K562 (cell line): ENCODE data around the gene PBX2. TPM values are rescaled to one million over a fixed set of nuclear protein-coding genes. Genes with fewer than 3 reads are reported as not detected.

Experiments
- CBX8 ChIP-seq: fragments of 200-600 bp; sonication (generic); IDR thresholded peaks from 2 replicates; pipeline ENCODE4 v1.6.1; 2012; ENCODE audit warnings: borderline replicate concordance, mixed run types, low read depth, mild to moderate bottlenecking, moderate library complexity, mixed read lengths, low read length, control low read depth, inconsistent platforms; ENCODE audit not compliant: poor library complexity, severe bottlenecking; ENCODE audit errors: extremely low read depth
- EHMT2 ChIP-seq: fragments of 450-650 bp; IDR thresholded peaks from 2 replicates; pipeline ENCODE4 v1.6.1; 2018; ENCODE audit warnings: antibody characterized with exemption
- GATA2 ChIP-seq: sonication (generic); formaldehyde crosslinking; IDR thresholded peaks from 2 replicates; pipeline ENCODE4 v1.4.0; 2020; ENCODE audit warnings: mild to moderate bottlenecking, missing genetic modification reagents
- HMG20B ChIP-seq: fragments of 250-450 bp; sonication (Bioruptor Pico); IDR thresholded peaks from 2 replicates; pipeline ENCODE4 v1.5.0; 2021; ENCODE audit warnings: mild to moderate bottlenecking
- MXI1 ChIP-seq: IDR thresholded peaks from 2 replicates; pipeline ENCODE4 v1.6.1; 2011; ENCODE audit warnings: low read depth, mild to moderate bottlenecking, improper control_type of control experiment, low read length
- PURB ChIP-seq: sonication (generic); formaldehyde crosslinking; IDR thresholded peaks from 2 replicates; pipeline ENCODE4 v1.9.0; 2021; ENCODE audit warnings: low read depth, mild to moderate bottlenecking, missing genetic modification reagents
- SIN3B ChIP-seq: fragments of 450-650 bp; IDR thresholded peaks from 2 replicates; pipeline ENCODE4 v1.6.1; 2017; ENCODE audit warnings: low read depth, mild to moderate bottlenecking, moderate library complexity
- SMAD2 ChIP-seq: fragments of 150-350 bp; IDR thresholded peaks from 2 replicates; pipeline ENCODE4 v1.6.1; 2014; ENCODE audit warnings: low read depth, mild to moderate bottlenecking, low read length
- TARDBP ChIP-seq: fragments of 450-650 bp; IDR thresholded peaks from 2 replicates; pipeline ENCODE4 v1.6.1; 2016
- THRAP3 ChIP-seq: fragments of 450-650 bp; IDR thresholded peaks from 2 replicates; pipeline ENCODE4 v1.6.1; 2016; ENCODE audit warnings: mild to moderate bottlenecking, inconsistent platforms, borderline replicate concordance
- polyA plus RNA-seq, 8 experiments: library from polyadenylated mRNA; depleted of rRNA in 4 of 8; stranded (reverse) in 5 of 8; unstranded in 3 of 8; fragments of >200 nt; fragmentation: Nextera tagmentation in 2 of 8; fragmentation: Illumina TruSeq in 1 of 8; extraction: Ambion mirVana in 2 of 8; extraction: Trizol in 1 of 8; gene quantifications; 2 replicates each; pipeline versions ENCODE4 v1.2.1 to v1.2.3, GENCODE V29; 2011 to 2014; ENCODE audit warnings: inconsistent platforms in 1 of 8, missing spikeins in 1 of 8
- total RNA-seq, 7 experiments: library from RNA; depleted of rRNA in 6 of 7; stranded (reverse); fragments of >200 nt in 6 of 7; fragmentation: Illumina TruSeq in 2 of 7; extraction: Trizol in 2 of 7; gene quantifications; 2 replicates each; pipeline versions ENCODE4 v1.2.1 to v1.2.3, GENCODE V29; 2011 to 2021; ENCODE audit warnings: low replicate concordance in 1 of 7
- TF ChIP-seq, protein P1 (sequence below): sonication (generic); formaldehyde crosslinking; IDR thresholded peaks from 2 replicates; pipeline ENCODE4 v1.8.0; 2023; ENCODE audit warnings: mild to moderate bottlenecking, missing genetic modification reagents
- TF ChIP-seq, protein P2 (sequence below): sonication (generic); formaldehyde crosslinking; IDR thresholded peaks from 2 replicates; pipeline ENCODE4 v1.8.0; 2022; ENCODE audit warnings: mild to moderate bottlenecking, missing genetic modification reagents, borderline replicate concordance
- TF ChIP-seq, protein P3 (sequence below): fragments of 450-650 bp; formaldehyde crosslinking; IDR thresholded peaks from 2 replicates; pipeline ENCODE4 v1.4.0; 2020; ENCODE audit warnings: mild to moderate bottlenecking, moderate library complexity
- TF ChIP-seq, protein P4 (sequence below): fragments of 200-800 bp; sonication (Bioruptor generic); IDR thresholded peaks from 2 replicates; pipeline ENCODE4 v1.6.1; 2017; ENCODE audit warnings: missing genetic modification characterization, missing compliant biosample characterization

Gene PBX2
- total and polyA plus RNA-seq, 9 of the 15 experiments (the other 6 are each of a cell fraction or from before 2014, with no cell fraction given), result 1.9 to 134 (median 62.5) TPM

DNA sequence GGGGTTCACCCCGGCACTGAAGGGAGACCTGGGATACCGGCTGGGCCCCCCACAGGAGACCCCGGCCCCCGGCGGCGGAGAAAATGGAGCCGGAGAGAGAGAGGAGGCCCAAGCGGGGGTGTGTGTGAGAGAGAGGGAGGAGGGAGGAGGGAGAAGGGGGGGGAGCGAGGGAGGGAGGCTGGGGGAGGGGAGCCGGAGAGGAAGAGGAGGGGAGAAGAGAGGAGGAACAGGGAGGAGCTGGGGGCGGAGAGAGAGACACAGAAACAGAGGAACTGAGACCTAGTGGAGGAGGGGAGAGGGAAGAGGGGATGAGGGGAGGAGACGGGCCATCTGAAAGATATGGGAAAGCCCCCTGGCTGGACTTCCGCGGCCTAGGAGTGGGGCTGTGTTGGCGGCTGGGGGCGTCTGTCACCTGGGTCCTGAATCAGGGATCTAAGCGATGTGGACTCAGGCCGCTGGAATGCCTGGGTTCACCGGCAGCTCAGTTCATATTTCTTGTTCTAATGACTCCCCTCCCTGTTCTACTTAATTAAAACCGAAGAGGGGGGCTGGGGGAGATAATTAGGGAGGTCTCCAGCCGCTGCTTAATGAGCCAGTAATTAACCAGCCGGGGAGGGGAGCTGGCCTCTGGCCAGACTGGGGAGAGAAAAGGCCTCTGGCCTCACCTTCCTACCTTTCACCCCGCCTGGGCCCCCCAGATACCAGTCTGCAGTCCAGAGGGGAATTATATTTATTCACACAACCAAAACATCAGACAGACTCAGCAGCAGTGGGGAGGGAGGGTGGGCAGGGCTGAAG, at the start of gene PBX2 (continued):
- TF ChIP-seq CBX8, result no peak
- no peak for TF ChIP-seq MXI1
- TF ChIP-seq, protein P1, sequence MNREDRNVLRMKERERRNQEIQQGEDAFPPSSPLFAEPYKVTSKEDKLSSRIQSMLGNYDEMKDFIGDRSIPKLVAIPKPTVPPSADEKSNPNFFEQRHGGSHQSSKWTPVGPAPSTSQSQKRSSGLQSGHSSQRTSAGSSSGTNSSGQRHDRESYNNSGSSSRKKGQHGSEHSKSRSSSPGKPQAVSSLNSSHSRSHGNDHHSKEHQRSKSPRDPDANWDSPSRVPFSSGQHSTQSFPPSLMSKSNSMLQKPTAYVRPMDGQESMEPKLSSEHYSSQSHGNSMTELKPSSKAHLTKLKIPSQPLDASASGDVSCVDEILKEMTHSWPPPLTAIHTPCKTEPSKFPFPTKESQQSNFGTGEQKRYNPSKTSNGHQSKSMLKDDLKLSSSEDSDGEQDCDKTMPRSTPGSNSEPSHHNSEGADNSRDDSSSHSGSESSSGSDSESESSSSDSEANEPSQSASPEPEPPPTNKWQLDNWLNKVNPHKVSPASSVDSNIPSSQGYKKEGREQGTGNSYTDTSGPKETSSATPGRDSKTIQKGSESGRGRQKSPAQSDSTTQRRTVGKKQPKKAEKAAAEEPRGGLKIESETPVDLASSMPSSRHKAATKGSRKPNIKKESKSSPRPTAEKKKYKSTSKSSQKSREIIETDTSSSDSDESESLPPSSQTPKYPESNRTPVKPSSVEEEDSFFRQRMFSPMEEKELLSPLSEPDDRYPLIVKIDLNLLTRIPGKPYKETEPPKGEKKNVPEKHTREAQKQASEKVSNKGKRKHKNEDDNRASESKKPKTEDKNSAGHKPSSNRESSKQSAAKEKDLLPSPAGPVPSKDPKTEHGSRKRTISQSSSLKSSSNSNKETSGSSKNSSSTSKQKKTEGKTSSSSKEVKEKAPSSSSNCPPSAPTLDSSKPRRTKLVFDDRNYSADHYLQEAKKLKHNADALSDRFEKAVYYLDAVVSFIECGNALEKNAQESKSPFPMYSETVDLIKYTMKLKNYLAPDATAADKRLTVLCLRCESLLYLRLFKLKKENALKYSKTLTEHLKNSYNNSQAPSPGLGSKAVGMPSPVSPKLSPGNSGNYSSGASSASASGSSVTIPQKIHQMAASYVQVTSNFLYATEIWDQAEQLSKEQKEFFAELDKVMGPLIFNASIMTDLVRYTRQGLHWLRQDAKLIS (CRISPR knock-in tag), result no peak
- TF ChIP-seq EHMT2, result no peak
- TF ChIP-seq PURB (CRISPR knock-in tag), result no peak
- TF ChIP-seq, protein P2, sequence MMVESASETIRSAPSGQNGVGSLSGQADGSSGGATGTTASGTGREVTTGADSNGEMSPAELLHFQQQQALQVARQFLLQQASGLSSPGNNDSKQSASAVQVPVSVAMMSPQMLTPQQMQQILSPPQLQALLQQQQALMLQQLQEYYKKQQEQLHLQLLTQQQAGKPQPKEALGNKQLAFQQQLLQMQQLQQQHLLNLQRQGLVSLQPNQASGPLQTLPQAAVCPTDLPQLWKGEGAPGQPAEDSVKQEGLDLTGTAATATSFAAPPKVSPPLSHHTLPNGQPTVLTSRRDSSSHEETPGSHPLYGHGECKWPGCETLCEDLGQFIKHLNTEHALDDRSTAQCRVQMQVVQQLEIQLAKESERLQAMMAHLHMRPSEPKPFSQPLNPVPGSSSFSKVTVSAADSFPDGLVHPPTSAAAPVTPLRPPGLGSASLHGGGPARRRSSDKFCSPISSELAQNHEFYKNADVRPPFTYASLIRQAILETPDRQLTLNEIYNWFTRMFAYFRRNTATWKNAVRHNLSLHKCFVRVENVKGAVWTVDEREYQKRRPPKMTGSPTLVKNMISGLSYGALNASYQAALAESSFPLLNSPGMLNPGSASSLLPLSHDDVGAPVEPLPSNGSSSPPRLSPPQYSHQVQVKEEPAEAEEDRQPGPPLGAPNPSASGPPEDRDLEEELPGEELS, result no peak
- TF ChIP-seq THRAP3, result no peak
- no peak for TF ChIP-seq SMAD2
- TF ChIP-seq TARDBP, result no peak
- peak; percentile 34; the same call in 1 of the 2 replicates for TF ChIP-seq SIN3B
- TF ChIP-seq, protein P3, sequence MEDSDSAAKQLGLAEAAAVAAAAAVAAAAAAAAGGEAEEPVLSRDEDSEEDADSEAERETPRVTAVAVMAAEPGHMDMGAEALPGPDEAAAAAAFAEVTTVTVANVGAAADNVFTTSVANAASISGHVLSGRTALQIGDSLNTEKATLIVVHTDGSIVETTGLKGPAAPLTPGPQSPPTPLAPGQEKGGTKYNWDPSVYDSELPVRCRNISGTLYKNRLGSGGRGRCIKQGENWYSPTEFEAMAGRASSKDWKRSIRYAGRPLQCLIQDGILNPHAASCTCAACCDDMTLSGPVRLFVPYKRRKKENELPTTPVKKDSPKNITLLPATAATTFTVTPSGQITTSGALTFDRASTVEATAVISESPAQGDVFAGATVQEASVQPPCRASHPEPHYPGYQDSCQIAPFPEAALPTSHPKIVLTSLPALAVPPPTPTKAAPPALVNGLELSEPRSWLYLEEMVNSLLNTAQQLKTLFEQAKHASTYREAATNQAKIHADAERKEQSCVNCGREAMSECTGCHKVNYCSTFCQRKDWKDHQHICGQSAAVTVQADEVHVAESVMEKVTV (CRISPR knock-in tag), result no peak
- no peak for TF ChIP-seq GATA2 (CRISPR knock-in tag)
- TF ChIP-seq, protein P4, sequence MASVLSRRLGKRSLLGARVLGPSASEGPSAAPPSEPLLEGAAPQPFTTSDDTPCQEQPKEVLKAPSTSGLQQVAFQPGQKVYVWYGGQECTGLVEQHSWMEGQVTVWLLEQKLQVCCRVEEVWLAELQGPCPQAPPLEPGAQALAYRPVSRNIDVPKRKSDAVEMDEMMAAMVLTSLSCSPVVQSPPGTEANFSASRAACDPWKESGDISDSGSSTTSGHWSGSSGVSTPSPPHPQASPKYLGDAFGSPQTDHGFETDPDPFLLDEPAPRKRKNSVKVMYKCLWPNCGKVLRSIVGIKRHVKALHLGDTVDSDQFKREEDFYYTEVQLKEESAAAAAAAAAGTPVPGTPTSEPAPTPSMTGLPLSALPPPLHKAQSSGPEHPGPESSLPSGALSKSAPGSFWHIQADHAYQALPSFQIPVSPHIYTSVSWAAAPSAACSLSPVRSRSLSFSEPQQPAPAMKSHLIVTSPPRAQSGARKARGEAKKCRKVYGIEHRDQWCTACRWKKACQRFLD (CRISPR knock-in tag), result peak; percentile 63; the same call in 1 of the 2 replicates
- no peak for TF ChIP-seq HMG20B (CRISPR knock-in tag)
